HepG2 (cell line): ENCODE data around the gene ALDH3A1. TPM values are rescaled to one million over a fixed set of nuclear protein-coding genes. Genes with fewer than 3 reads are reported as not detected.

Source experiments
- GMEB2 ChIP-seq: IDR thresholded peaks from 2 replicates; pipeline ENCODE4 v1.6.1; 2016; ENCODE audit warnings: missing biosample characterization, missing genetic modification reagents, low read depth
- IKZF4 ChIP-seq: sonication (generic); formaldehyde crosslinking; IDR thresholded peaks from 2 replicates; pipeline ENCODE4 v1.5.1; 2020; ENCODE audit warnings: borderline replicate concordance, mild to moderate bottlenecking, low read depth, missing genetic modification reagents; ENCODE audit errors: not compliant biosample characterization
- NFE2L2 ChIP-seq: fragments of 150-350 bp; IDR thresholded peaks from 2 replicates; pipeline ENCODE4 v1.6.1; 2014; ENCODE audit warnings: low read length
- NFIC ChIP-seq: IDR thresholded peaks from 2 replicates; pipeline ENCODE4 v1.6.1; 2012; ENCODE audit warnings: mild to moderate bottlenecking, low read length, inconsistent platforms
- NFKB2 ChIP-seq: sonication (generic); formaldehyde crosslinking; IDR thresholded peaks from 2 replicates; pipeline ENCODE4 v1.4.0; 2020; ENCODE audit warnings: missing genetic modification reagents, borderline replicate concordance
- NPAS2 ChIP-seq: sonication (generic); formaldehyde crosslinking; IDR thresholded peaks from 2 replicates; pipeline ENCODE4 v1.8.0; 2022; ENCODE audit warnings: mild to moderate bottlenecking, missing genetic modification reagents, borderline replicate concordance
- RXRA ChIP-seq: sonication (generic); formaldehyde crosslinking; IDR thresholded peaks from 2 replicates; pipeline ENCODE4 v1.5.1; 2020; ENCODE audit warnings: missing genetic modification reagents
- SP140L ChIP-seq: sonication (generic); formaldehyde crosslinking; IDR thresholded peaks from 2 replicates; pipeline ENCODE4 v1.4.0; 2020; ENCODE audit warnings: missing genetic modification reagents, borderline replicate concordance
- TBL1XR1 ChIP-seq: fragments of 150-350 bp; IDR thresholded peaks from 2 replicates; pipeline ENCODE4 v1.6.1; 2014; ENCODE audit warnings: borderline replicate concordance, low read length; ENCODE audit not compliant: partially characterized antibody
- TP53 ChIP-seq: sonication (generic); formaldehyde crosslinking; conservative IDR thresholded peaks from 2 replicates; pipeline ENCODE4 v1.4.0; 2020; ENCODE audit warnings: missing genetic modification reagents
- ZBTB4 ChIP-seq: sonication (generic); formaldehyde crosslinking; IDR thresholded peaks from 2 replicates; pipeline ENCODE4 v1.4.0; 2020; ENCODE audit warnings: missing genetic modification reagents, mild to moderate bottlenecking, borderline replicate concordance
- ZFP41 ChIP-seq: sonication (generic); formaldehyde crosslinking; IDR thresholded peaks from 2 replicates; pipeline ENCODE4 v1.4.0; 2020; ENCODE audit warnings: mild to moderate bottlenecking, missing genetic modification reagents, borderline replicate concordance
- ZFX ChIP-seq: sonication (generic); formaldehyde crosslinking; IDR thresholded peaks from 2 replicates; pipeline ENCODE4 v1.4.0; 2020; ENCODE audit warnings: mild to moderate bottlenecking, low read depth, missing genetic modification reagents, moderate library complexity
- ZMYM3 ChIP-seq: sonication (generic); formaldehyde crosslinking; IDR thresholded peaks from 2 replicates; pipeline ENCODE4 v1.5.1; 2020; ENCODE audit warnings: mild to moderate bottlenecking, missing genetic modification reagents
- ZNF317 ChIP-seq: sonication (generic); formaldehyde crosslinking; IDR thresholded peaks from 2 replicates; pipeline ENCODE4 v1.5.0; 2020; ENCODE audit warnings: mild to moderate bottlenecking, missing genetic modification reagents
- ZNF512B ChIP-seq: sonication (generic); formaldehyde crosslinking; IDR thresholded peaks from 2 replicates; pipeline ENCODE4 v1.5.1; 2020; ENCODE audit warnings: missing genetic modification reagents, mild to moderate bottlenecking, borderline replicate concordance
- ZNF691 ChIP-seq: sonication (generic); formaldehyde crosslinking; IDR thresholded peaks from 2 replicates; pipeline ENCODE4 v1.4.0; 2020; ENCODE audit warnings: missing genetic modification reagents, low read depth, mild to moderate bottlenecking, borderline replicate concordance
- ZNF740 ChIP-seq: sonication (generic); formaldehyde crosslinking; IDR thresholded peaks from 2 replicates; pipeline ENCODE4 v1.4.0; 2020; ENCODE audit warnings: missing genetic modification reagents
- ZNF772 ChIP-seq: sonication (generic); formaldehyde crosslinking; IDR thresholded peaks from 2 replicates; pipeline ENCODE4 v1.5.0; 2020; ENCODE audit warnings: mild to moderate bottlenecking, missing genetic modification reagents
- ZSCAN21 ChIP-seq: sonication (generic); formaldehyde crosslinking; IDR thresholded peaks from 2 replicates; pipeline ENCODE4 v1.8.0; 2022; ENCODE audit warnings: mild to moderate bottlenecking, missing genetic modification reagents, moderate library complexity, borderline replicate concordance
- polyA plus RNA-seq, 8 experiments: library from polyadenylated mRNA; depleted of rRNA in 3 of 8; stranded (reverse) in 7 of 8; unstranded in 1 of 8; fragments of >200 nt; fragmentation: Illumina TruSeq in 4 of 8; extraction: Trizol in 4 of 8; gene quantifications; 2 replicates each; pipeline versions ENCODE4 v1.2.1 to v1.2.3, GENCODE V29; 2011 to 2016; ENCODE audit warnings: low read depth in 4 of 8, missing spikeins in 1 of 8, mixed read lengths in 1 of 8; ENCODE audit not compliant: insufficient read depth in 1 of 8
- total RNA-seq, 5 experiments: library from RNA; depleted of rRNA; stranded (reverse); fragments of >200 nt; fragmentation: Illumina TruSeq; extraction: Trizol; gene quantifications; 2 replicates each; pipeline ENCODE4 v1.2.3, GENCODE V29; 2016; ENCODE audit warnings: low read depth in 1 of 5

ALDH3A1 gene
- total and polyA plus RNA-seq, 2 of the 13 experiments (the other 11 are each of a cell fraction or from before 2014, with no cell fraction given): 0.07 to 0.62 TPM

GRCh38 chr17:19762515-19762961 is 14.4 kb upstream of the ALDH3A1 start (continued):
- TF ChIP-seq ZBTB4 (CRISPR knock-in tag) (no peak), ZNF512B (CRISPR knock-in tag) (no peak), ZSCAN21 (CRISPR knock-in tag) (no peak), ZFX (CRISPR knock-in tag) (peak; percentile 15; the same call in 1 of the 2 replicates), ZNF317 (CRISPR knock-in tag) (no peak), NFKB2 (CRISPR knock-in tag) (no peak), NPAS2 (CRISPR knock-in tag) (no peak), NFE2L2 (no peak), ZNF691 (no peak; the same call in 1 of the 2 replicates), TP53 (CRISPR knock-in tag) (no peak), ZNF772 (CRISPR knock-in tag) (no peak), GMEB2 (CRISPR knock-in tag) (no peak), NFIC (no peak), TBL1XR1 (no peak), RXRA (CRISPR knock-in tag) (no peak), SP140L (CRISPR knock-in tag) (no peak), ZMYM3 (CRISPR knock-in tag) (0 out of 2 replicates have a peak, but pooled peaks have one; percentile 20), ZNF740 (CRISPR knock-in tag) (no peak), IKZF4 (CRISPR knock-in tag) (no peak), ZFP41 (CRISPR knock-in tag) (no peak)
